Panc1 (cell line): ENCODE data around the gene AEBP2. TPM values are rescaled to one million over a fixed set of nuclear protein-coding genes. Genes with fewer than 3 reads are reported as not detected.
A peak's percentile ranks its signal among the peaks of the same experiment; 100 is the strongest.

Experiments used
- ATAC-seq: fragments of 200-7000 bp; cut with Tn5 transposase; 2 replicates; pipeline ENCODE4 v1.9.1; 2020; ENCODE audit warnings: mild to moderate bottlenecking, moderate library complexity
- BruUV-seq: library from RNA; stranded (reverse); fragments of 400-500 nt; replicated peaks from 2 replicates; lab custom pipeline; 2021; lab: Mats Ljungman, UMichigan
- CTCF ChIA-PET: fragments of 300-600 bp; sonication (Branson Sonifier 250); formaldehyde crosslinking; loops from one replicate; lab custom pipeline; 2022; ENCODE audit warnings: antibody characterized with exemption; lab: Charles Lee
- POLR2A ChIA-PET: fragments of 300-600 bp; sonication (Branson Sonifier 250); formaldehyde crosslinking; loops from one replicate; lab custom pipeline; 2022; ENCODE audit warnings: antibody characterized with exemption; lab: Charles Lee
- DNase-seq: peaks from one replicate; pipeline ENCODE4 v3.0.0-alpha.2; 2010; ENCODE audit warnings: low read depth, low spot score
- H3K27ac ChIP-seq: 2 replicates; pipeline ENCODE4 v1.5.1; 2011; ENCODE audit warnings: mild to moderate bottlenecking, low read length, inconsistent platforms
- H3K27me3 ChIP-seq: fragments of 200-500 bp; sonication (Bioruptor generic); 2 replicates; pipeline ENCODE4 v1.6.0; 2014; ENCODE audit warnings: low read length, inconsistent platforms; ENCODE audit not compliant: control insufficient read depth, insufficient read depth
- H3K36me3 ChIP-seq: fragments of 200-500 bp; sonication (Bioruptor generic); 2 replicates; pipeline ENCODE4 v1.5.1; 2014; ENCODE audit warnings: inconsistent platforms, mild to moderate bottlenecking, low read length, moderate library complexity; ENCODE audit not compliant: control insufficient read depth, insufficient read depth
- H3K4me1 ChIP-seq: 2 replicates; pipeline ENCODE4 v1.5.1; 2011; ENCODE audit warnings: inconsistent platforms, mild to moderate bottlenecking, low read length, moderate library complexity; ENCODE audit not compliant: control insufficient read depth, insufficient read depth
- H3K4me3 ChIP-seq, 2 experiments: 2 replicates each; pipeline ENCODE4 v1.5.1; 2011 to 2012; ENCODE audit warnings: low read depth in 2 of 2, low read length in 2 of 2, mild to moderate bottlenecking in 2 of 2, inconsistent platforms in 1 of 2, moderate library complexity in 1 of 2
- H3K9me3 ChIP-seq: fragments of 200-500 bp; sonication (Bioruptor generic); 2 replicates; pipeline ENCODE4 v1.5.1; 2014; ENCODE audit warnings: low read depth, mild to moderate bottlenecking, inconsistent platforms, low read length, moderate library complexity; ENCODE audit not compliant: control insufficient read depth, insufficient read depth
- POLR2AphosphoS5 ChIP-seq: IDR thresholded peaks from 2 replicates; pipeline ENCODE4 v1.6.1; 2012; ENCODE audit warnings: mild to moderate bottlenecking, low read depth, low read length, moderate library complexity
- SIN3A ChIP-seq: IDR thresholded peaks from 2 replicates; pipeline ENCODE4 v1.6.1; 2012; ENCODE audit warnings: low read depth, mild to moderate bottlenecking, low read length, moderate library complexity, borderline replicate concordance; ENCODE audit not compliant: insufficient read depth
- TCF7L2 ChIP-seq: IDR thresholded peaks from 2 replicates; pipeline ENCODE4 v1.6.1; 2011; ENCODE audit warnings: mild to moderate bottlenecking, low read depth, low read length, inconsistent platforms
- in situ Hi-C: cut with HindIII; loops from 2 replicates; pipeline ENCODE4 v1.10.0; 2016; ENCODE audit warnings: low sequenced_read_pairs, low pct_unique_long_range_greater_than_20kb
- intact Hi-C: fragments of 100-400 bp; cut with micrococcal nuclease; formaldehyde crosslinking; loops from one replicate; pipeline ENCODE4 v1.10.0; 2022; ENCODE audit not compliant: unreplicated experiment
- total RNA-seq: library from RNA; stranded (reverse); gene quantifications from one replicate; pipeline ENCODE4 v1.2.1, GENCODE V29; 2021; ENCODE audit not compliant: unreplicated experiment
- TF ChIP-seq, protein P1 (sequence below): fragments of 450-650 bp; IDR thresholded peaks from 2 replicates; pipeline ENCODE4 v1.5.1; 2017; ENCODE audit warnings: mild to moderate bottlenecking
- TF ChIP-seq, protein P2 (sequence below), 2 experiments: IDR thresholded peaks; 2 replicates each; pipeline ENCODE4 v1.6.1; 2011 to 2012; ENCODE audit warnings: low read depth in 2 of 2, control low read depth in 1 of 2, low read length in 1 of 2, mild to moderate bottlenecking in 1 of 2, moderate library complexity in 1 of 2; ENCODE audit not compliant: insufficient read depth in 1 of 2

AEBP2 gene
- total RNA-seq, 1 experiment from 2014 or later, result 32.4 TPM

DNA sequence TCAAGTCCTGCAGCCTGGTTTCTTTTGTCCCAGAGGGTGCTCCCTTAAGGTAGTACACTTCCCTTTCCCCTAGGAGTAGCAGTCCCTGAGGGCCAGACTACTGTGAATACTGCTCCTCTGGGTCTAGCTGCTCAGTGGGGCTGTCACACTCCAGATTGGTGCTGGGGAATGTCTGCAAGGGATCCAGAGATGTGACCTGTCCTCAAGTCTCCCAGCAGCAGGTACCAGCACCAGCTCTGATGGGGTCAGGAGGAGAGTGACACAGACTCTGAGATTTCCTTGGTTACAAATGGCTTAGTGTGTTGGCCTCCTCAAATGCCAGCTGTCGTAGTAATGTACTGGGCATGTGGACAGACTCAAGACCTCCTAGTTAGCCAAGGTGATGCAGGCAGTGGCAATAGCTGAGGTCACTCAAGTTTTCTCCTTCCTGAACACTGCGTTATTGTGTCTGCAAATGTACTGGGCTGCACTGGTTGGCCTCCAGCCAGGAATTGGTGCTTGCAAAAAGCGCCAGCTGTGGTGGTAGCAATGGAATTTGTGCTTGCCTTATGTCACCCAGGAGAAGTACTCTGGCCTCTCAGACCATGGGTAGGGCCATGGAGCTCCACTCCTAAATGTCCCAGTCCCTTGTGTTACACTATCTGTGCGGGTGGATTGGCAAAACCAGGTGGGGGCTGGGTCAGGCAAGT, 36.4 kb upstream of the AEBP2 start:
- 0 out of 2 replicates have a peak, but pooled peaks have one; percentile 38 for ATAC-seq
- H3K4me3 ChIP-seq, result no peak overlapping the region
- BruUV-seq, result no TSS peak
- intact Hi-C loops, result no loop called here
- POLR2A ChIA-PET, result no interaction called here
- H3K36me3 ChIP-seq, result no peaks in the 10 kb centered on the region
- in situ Hi-C loops, result no loop called here
- CTCF ChIA-PET, result no interaction called here
- H3K4me1 ChIP-seq, result no peaks in the 10 kb centered on the region
- no peak overlapping the region for H3K27ac ChIP-seq
- no peaks in the 10 kb centered on the region for H3K27me3 ChIP-seq
- no peak for DNase-seq
- H3K9me3 ChIP-seq, result no peaks in the 10 kb centered on the region
- TF ChIP-seq, protein P1, sequence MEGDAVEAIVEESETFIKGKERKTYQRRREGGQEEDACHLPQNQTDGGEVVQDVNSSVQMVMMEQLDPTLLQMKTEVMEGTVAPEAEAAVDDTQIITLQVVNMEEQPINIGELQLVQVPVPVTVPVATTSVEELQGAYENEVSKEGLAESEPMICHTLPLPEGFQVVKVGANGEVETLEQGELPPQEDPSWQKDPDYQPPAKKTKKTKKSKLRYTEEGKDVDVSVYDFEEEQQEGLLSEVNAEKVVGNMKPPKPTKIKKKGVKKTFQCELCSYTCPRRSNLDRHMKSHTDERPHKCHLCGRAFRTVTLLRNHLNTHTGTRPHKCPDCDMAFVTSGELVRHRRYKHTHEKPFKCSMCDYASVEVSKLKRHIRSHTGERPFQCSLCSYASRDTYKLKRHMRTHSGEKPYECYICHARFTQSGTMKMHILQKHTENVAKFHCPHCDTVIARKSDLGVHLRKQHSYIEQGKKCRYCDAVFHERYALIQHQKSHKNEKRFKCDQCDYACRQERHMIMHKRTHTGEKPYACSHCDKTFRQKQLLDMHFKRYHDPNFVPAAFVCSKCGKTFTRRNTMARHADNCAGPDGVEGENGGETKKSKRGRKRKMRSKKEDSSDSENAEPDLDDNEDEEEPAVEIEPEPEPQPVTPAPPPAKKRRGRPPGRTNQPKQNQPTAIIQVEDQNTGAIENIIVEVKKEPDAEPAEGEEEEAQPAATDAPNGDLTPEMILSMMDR, result no peak

DNA sequence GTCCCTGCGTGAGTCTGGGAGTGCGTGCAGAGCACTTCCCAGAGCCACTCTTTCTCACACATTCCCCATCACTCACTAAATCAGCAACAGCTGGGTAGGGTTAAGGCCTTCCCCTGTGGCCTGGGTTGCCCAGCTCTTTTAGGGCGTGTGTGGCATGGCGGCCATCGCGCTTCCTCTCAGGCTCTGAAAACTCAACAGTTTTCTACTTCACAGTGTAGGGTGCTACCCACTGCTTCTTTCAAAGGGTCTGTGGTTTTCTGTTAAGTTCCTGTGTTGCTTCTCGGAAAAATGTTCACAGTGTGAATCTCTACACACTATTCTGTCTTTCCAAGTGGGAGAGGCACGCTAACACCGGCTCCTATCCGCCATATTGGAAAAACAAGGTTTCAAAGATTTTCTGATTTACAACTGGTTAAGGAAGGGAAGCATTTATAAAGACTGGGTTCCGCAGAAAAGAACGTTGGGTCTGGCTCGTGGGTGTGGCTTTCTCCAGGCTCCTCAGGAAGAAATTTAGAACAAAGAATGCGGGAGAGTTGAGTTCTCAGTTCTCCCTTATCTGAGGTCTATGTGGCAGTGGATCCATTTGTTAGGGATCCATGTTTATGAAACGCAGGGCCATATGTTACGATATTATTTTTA, 34.9 kb upstream of the AEBP2 start:
- no peak for TF ChIP-seq TCF7L2
- TF ChIP-seq, protein P1, result no peak
- TF ChIP-seq, protein P2, sequence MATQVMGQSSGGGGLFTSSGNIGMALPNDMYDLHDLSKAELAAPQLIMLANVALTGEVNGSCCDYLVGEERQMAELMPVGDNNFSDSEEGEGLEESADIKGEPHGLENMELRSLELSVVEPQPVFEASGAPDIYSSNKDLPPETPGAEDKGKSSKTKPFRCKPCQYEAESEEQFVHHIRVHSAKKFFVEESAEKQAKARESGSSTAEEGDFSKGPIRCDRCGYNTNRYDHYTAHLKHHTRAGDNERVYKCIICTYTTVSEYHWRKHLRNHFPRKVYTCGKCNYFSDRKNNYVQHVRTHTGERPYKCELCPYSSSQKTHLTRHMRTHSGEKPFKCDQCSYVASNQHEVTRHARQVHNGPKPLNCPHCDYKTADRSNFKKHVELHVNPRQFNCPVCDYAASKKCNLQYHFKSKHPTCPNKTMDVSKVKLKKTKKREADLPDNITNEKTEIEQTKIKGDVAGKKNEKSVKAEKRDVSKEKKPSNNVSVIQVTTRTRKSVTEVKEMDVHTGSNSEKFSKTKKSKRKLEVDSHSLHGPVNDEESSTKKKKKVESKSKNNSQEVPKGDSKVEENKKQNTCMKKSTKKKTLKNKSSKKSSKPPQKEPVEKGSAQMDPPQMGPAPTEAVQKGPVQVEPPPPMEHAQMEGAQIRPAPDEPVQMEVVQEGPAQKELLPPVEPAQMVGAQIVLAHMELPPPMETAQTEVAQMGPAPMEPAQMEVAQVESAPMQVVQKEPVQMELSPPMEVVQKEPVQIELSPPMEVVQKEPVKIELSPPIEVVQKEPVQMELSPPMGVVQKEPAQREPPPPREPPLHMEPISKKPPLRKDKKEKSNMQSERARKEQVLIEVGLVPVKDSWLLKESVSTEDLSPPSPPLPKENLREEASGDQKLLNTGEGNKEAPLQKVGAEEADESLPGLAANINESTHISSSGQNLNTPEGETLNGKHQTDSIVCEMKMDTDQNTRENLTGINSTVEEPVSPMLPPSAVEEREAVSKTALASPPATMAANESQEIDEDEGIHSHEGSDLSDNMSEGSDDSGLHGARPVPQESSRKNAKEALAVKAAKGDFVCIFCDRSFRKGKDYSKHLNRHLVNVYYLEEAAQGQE (IDR thresholded peaks at IDR 0.05; ENCODE audit: insufficient read depth in 1 of 2, low read depth in 2 of 2, low read length in 1 of 2), result no peak
- TF ChIP-seq POLR2AphosphoS5, result no peak
- no peak for TF ChIP-seq SIN3A
- Histone ChIP-seq H3K4me3 (no peak overlapping the region), H3K9me3 (no peaks in the 10 kb centered on the region), H3K27ac (no peak overlapping the region), H3K27me3 (no peaks in the 10 kb centered on the region), H3K36me3 (no peaks in the 10 kb centered on the region), H3K4me1 (no peaks in the 10 kb centered on the region)
- ATAC-seq (no peak), DNase-seq (no peak)
- ChIA-PET CTCF (no interaction called here), POLR2A (no interaction called here)
- no TSS peak for BruUV-seq
- intact Hi-C loops, result no loop called here
- in situ Hi-C loops, result no loop called here
